Measurements from ENCODE around the gene NCL. TPM values are rescaled to one million over a fixed set of nuclear protein-coding genes. Genes with fewer than 3 reads are reported as not detected.

NCL gene
- total RNA-seq, 2 experiments from 2014 or later, result 461 to 462 TPM

DNA sequence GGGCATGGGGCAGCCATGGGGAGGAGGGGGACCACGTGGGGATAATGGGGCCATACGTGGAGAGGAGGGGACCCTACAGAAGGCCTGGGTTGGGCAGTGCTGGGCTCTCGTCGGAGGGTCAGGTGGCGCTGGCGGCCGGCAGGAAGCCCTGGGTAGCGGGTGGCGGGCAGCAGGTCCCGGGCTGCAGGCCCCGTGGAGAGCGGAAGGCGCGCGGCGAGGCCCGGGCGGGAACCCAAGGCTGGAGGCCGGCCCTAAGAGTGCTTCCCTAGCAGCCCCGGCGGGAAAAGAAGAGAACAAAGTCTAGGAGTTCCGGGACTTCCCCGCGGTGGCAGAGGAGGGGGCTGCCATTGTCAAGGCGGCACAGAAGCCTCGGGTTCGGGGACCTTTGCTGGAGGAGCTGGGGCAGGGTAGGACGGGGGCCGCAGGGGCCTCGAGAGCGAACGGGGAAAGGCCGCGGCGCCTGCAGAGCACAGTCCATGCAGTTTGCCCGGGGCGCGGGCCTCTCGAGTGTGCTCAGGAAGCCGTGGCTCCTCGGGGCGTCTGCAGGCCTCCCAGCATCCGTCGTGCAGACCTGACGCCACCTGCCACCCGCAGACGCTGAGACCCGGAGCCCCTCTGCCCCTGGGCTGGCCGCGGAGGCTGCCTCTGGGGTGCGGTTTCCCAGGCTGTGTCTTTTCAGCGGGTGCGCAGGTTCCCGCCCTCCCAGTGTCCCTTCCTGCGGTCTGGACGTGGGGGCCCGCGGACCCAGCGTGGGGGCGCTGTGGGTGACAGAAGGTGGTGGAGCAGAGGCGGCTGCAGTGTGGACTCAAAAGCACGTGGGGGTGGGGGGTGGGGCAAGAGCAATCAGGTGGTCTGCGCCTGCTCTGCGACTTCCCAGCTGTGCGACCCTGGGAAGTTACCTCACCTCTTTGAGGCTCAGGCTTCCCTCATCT, 19.4 kb upstream of the NCL start:
- Mint-ChIP-seq H3K27ac (peak overlapping the region; percentile 91), H3K9me3 (no peaks in the 10 kb centered on the region)
- peak; percentile 57 for ATAC-seq (ENCODE audit: low read depth)

DNA sequence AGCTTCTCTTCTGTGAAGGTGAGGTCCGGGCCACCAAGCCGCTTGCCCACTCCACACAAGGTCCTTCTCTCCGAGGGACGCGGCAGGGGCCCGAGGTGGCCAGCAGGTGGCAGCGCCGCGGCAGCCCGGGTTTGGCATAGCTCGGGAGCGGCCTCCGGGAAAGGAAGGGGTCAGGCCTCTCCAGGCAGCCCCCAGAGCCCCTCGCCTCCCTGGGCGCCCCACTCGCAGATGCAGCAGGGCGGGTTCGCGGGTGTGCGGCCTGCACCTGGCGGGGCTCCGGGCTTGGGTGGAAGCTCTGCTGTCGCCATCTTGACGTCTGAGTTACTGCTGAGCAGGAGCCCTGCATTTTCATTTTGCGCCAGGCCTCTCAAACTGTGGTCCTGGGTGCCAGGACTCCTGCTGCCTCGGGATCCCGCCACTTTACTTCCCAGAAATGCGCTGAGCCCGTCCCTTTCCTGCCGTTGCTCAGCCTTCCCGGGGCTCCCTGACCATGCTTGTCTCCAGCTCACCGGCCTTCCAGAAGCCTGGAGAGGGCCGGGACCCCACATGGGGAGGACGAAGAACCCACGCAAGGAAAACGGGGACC, 18.6 kb upstream of the NCL start:
- Mint-ChIP-seq H3K9me3 (no peaks in the 10 kb centered on the region), H3K27ac (peak overlapping the region; percentile 91), H3K4me3 (peak overlapping the region; percentile 82), H3K27me3 (no peaks in the 10 kb centered on the region), H3K36me3 (no peaks in the 10 kb centered on the region), H3K4me1 (peaks cover 12% of the 10 kb centered on the region)
- DNase-seq (peak; percentile 85), ATAC-seq (ENCODE audit: low read depth) (peak; percentile 83)
- POLR2A ChIA-PET, result interaction anchor here (0.8 to 4.7 kb wide), 13 partner anchors 10 to 122 kb away, joined by 3 to 76 read pairs (median 4); partner anchors contain the start of gene NCL

More for the DNA sequence above, 19.4 kb upstream of the NCL start:
- no peaks in the 10 kb centered on the region for H3K27me3 Mint-ChIP-seq
- peak overlapping the region; percentile 82 for H3K4me3 Mint-ChIP-seq
- POLR2A ChIA-PET, result interaction anchor here (0.8 to 4.7 kb wide), 13 partner anchors 9 to 225 kb away, joined by 3 to 76 read pairs (median 3); partner anchors contain the start of genes NCL and PTMA
- peaks cover 12% of the 10 kb centered on the region for H3K4me1 Mint-ChIP-seq
- DNase-seq, result peak; percentile 69
- no peaks in the 10 kb centered on the region for H3K36me3 Mint-ChIP-seq

DNA sequence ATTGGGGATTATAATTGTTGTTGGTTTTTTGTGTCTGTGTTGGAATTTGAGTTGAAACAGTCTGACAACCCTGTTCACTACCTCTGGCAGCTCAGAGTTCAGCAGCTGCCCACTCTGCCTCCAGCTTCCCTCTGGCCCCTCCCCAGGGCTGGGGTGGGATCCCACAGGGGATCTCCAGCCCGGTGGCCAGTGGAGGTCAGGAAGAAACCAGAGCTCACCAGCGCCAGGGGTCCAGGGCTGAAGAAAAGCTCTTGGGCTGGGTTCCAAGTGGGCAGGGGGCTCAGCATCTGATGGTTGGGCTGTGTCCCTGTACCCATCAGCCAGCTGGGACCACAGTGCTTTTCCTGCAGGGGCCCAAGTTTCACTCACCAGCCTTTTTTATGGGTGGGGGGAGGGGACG, 16.5 kb upstream of the NCL start:
- Mint-ChIP-seq H3K27me3 (peaks cover 2% of the 10 kb centered on the region), H3K4me3 (no peak overlapping the region), H3K4me1 (peaks cover 7% of the 10 kb centered on the region), H3K9me3 (no peaks in the 10 kb centered on the region), H3K36me3 (no peaks in the 10 kb centered on the region), H3K27ac (no peak overlapping the region)
- POLR2A ChIA-PET, result interaction anchor here (1.1 to 4.7 kb wide), 2 partner anchors 12 to 16 kb away, joined by 3 to 76 read pairs; partner anchors contain the start of gene NCL
- no peak for DNase-seq
- ATAC-seq (ENCODE audit: low read depth), result no peak

DNA sequence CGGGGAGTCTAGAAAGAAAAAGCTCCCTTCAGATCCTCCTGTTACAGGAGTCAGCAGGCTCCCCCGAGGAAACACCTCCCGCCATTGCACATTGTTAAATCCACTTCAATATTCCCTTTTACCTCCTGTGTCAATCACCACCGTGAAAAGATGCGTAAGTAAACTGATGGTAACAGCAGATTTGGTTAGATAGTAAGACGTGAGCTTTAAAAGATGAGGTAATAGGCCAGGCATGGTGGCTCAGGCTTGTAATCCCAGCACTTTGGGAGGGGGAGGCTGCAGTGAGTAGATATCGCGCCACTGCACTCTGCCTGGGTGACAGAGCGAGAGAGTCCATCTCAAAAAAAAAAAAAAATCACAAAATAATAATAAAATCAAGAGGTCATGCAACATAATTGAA, 15.2 kb upstream of the NCL start:
- Mint-ChIP-seq H3K27ac (no peak overlapping the region), H3K4me3 (no peak overlapping the region), H3K9me3 (no peaks in the 10 kb centered on the region), H3K4me1 (peaks cover 7% of the 10 kb centered on the region), H3K27me3 (peaks cover 2% of the 10 kb centered on the region), H3K36me3 (no peaks in the 10 kb centered on the region)
- POLR2A ChIA-PET, result interaction anchor here (3.7 kb wide), 1 partner anchor 15 kb away, joined by 20 read pairs; the partner anchor contains the start of gene NCL
- ATAC-seq (ENCODE audit: low read depth) (no peak), DNase-seq (no peak)

DNA sequence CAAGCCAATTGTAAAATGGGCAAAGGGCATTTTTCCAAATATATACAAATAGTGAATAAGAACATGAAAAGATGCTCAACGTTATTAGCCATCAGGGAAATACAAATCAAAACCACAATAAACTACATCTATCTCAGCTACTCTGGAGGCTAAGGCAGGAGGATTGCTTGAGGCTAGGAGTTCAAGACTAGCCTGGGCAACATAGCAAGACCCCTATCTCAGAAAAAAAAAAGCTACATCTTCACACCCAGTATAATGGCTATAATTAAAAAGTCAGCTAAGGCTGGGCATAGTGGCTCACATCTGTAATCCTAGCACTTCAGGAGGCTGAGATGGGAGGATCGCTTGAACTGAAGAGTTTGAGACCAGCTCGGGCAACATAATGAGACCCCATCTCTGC, 12.6 kb upstream of the NCL start:
- DNase-seq, result no peak
- POLR2A ChIA-PET, result interaction anchor here (1.2 to 3.7 kb wide), 2 partner anchors 13 to 247 kb away, joined by 3 to 20 read pairs; partner anchors contain the start of gene NCL
- Mint-ChIP-seq H3K27me3 (peaks cover 2% of the 10 kb centered on the region), H3K4me3 (no peak overlapping the region), H3K36me3 (no peaks in the 10 kb centered on the region), H3K4me1 (peaks cover 8% of the 10 kb centered on the region), H3K27ac (no peak overlapping the region), H3K9me3 (no peaks in the 10 kb centered on the region)
- no peak for ATAC-seq (ENCODE audit: low read depth)

DNA sequence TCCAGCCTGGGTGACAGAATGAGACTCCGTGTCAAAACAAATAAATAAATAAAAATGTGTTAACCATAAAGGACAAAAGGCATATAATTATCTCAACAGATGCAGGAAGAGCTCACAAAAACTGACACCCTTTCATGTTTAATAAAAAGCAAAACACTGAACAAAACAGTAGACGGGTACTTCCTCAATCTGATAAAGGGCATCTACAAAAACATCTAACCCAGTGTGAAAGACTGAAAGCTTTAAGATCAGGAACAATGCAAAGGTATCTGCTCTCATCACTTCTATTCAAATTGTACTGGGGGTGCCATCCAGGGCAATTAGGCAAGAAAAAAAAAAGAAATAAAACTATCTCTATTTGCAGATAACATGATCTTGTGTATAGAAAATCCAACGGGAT, 11.7 kb upstream of the NCL start:
- Mint-ChIP-seq H3K36me3 (no peaks in the 10 kb centered on the region), H3K9me3 (no peaks in the 10 kb centered on the region), H3K4me1 (peaks cover 8% of the 10 kb centered on the region), H3K4me3 (no peak overlapping the region), H3K27ac (no peak overlapping the region), H3K27me3 (peaks cover 2% of the 10 kb centered on the region)
- DNase-seq, result no peak
- POLR2A ChIA-PET, result interaction anchor here (1.2 to 3.7 kb wide), 2 partner anchors 12 to 246 kb away, joined by 3 to 20 read pairs; partner anchors contain the start of gene NCL
- no peak for ATAC-seq (ENCODE audit: low read depth)

DNA sequence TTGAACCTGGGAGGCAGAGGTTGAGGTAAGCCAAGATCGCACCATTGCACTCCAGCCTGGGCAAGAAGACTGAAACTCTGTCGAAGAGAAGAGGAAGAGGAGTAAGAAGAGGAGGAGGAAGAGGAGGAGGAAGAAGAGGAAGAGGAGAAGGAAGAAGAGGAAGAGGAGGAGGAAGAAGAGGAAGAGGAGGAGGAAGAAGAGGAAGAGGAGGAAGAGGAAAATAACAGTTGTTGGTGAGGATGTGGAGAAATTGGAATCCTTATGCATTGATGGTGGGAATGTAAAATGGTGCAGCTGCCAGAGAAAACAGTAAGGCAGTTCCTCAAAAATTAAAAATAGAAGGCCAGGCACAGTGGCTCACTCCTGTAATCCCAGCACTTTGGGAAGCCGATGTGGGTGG, 8.5 kb upstream of the NCL start:
- Mint-ChIP-seq H3K36me3 (no peaks in the 10 kb centered on the region), H3K4me1 (peaks cover 13% of the 10 kb centered on the region), H3K9me3 (no peaks in the 10 kb centered on the region), H3K4me3 (peak overlapping the region; percentile 14), H3K27ac (peak overlapping the region; percentile 25), H3K27me3 (peaks cover 2% of the 10 kb centered on the region)
- POLR2A ChIA-PET, result interaction anchor here (0.7 to 1.1 kb wide), 2 partner anchors 9 to 21 kb away, joined by 3 to 4 read pairs; partner anchors contain the start of gene NCL
- no peak for DNase-seq
- no peak for ATAC-seq (ENCODE audit: low read depth)

DNA sequence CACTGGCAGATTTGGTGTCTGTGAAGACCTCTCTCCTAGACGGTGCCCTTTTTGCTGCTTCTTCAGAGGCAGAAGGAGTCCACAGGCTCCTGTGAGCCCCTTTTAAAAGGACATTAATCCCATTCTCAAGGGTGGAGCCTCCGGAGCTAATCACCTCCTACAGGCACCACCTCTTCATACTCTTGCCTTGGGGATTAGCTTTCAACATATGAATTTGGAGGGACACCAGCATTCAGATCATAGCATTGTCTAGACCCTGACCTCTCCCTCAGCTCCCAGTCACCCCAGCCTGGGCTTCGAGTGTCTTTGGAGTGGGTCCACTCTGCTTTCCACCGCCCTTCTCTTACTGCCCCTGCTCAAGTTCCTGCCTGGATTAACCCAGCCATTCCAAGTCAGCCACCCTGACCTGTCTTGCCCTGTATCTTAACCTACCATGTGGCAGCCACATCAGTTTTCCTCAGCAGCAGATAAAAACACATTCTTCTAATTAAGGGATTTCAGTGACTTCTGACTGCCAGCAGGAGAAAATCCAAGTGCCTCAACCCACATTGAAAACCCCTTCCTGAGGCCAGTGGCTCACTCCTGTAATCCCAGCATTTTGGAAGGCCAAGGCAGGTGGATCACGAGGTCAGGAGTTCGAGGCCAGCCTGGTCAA, 6.1 kb upstream of the NCL start:
- Mint-ChIP-seq H3K4me3 (no peak overlapping the region), H3K27me3 (no peaks in the 10 kb centered on the region), H3K4me1 (peaks cover 14% of the 10 kb centered on the region), H3K9me3 (no peaks in the 10 kb centered on the region), H3K36me3 (no peaks in the 10 kb centered on the region), H3K27ac (no peak overlapping the region)
- DNase-seq (no peak), ATAC-seq (ENCODE audit: low read depth) (no peak)
- POLR2A ChIA-PET, result no interaction called here

DNA sequence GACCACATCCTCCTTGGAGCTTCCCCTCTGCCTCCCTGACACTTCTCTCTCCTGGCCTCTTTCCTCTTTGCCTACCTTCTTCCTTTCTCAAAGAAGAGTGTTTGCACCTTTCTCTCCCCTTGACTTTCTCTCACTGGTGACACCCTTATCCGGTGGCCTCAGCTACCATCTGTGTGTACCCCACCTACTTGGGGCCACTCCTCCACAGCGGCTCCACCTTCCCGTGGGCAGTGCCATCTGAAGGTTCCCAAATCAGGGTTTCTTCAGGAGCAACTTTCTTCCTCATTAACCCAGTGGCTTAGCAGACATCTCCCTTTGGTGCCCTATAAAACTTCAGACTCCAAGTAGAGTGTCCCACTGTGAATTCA, 5.3 kb upstream of the NCL start:
- peak; percentile 20 for DNase-seq
- no peak overlapping the region for H3K27ac Mint-ChIP-seq
- no peak for ATAC-seq (ENCODE audit: low read depth)
- H3K27me3 Mint-ChIP-seq, result no peaks in the 10 kb centered on the region
- H3K4me1 Mint-ChIP-seq, result peaks cover 16% of the 10 kb centered on the region
- H3K4me3 Mint-ChIP-seq, result no peak overlapping the region
- POLR2A ChIA-PET, result no interaction called here
- H3K9me3 Mint-ChIP-seq, result no peaks in the 10 kb centered on the region
- no peaks in the 10 kb centered on the region for H3K36me3 Mint-ChIP-seq

DNA sequence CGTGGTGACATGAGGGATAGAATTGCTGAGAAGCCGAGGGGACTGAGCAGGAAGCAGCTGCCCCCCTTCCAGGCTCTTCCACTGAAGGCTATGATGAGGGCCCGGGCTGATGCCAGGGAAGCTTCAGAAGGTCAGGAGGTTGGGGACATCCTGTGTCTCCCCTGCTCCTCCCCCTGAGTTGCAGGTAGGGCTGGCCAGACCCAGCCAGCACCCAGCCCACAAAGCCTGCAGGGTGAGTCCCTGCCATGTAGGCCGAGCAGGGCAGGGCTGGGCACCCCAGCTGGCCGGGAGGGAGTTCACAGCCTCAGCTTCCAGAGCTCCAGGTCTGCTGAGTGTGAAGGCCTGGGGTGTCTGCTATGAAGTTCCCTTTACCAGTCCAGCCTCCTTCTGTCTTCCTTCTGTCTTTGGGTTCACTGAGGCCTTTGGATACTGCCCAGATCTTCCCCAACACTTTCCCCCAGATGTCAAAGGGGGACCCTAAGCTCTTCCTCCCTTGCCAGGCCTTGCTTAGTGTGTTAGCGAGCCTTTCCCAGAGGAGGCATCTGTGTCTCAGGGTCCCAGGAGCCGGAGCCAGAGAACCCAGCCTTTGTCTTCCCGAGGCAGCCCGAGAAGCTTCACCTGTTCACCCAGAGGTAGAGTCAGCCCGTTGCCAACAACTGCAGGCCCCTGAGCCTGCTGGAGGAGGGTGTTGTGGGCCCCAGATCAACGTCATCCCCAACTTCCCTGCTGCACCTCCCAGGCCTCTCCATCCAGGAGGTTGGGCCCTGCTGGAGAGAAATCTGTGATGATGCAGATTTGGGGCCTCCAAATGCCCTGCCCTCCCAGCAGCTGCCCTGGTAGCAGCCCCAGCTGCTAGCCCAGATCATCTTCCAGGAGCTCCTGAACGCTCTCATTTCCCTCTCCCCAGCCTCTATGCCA, 3.6 kb upstream of the NCL start:
- Mint-ChIP-seq H3K4me3 (no peak overlapping the region), H3K36me3 (peaks cover 9% of the 10 kb centered on the region), H3K27me3 (no peaks in the 10 kb centered on the region), H3K4me1 (peaks cover 19% of the 10 kb centered on the region), H3K9me3 (no peaks in the 10 kb centered on the region), H3K27ac (peak overlapping the region; percentile 10)
- DNase-seq (peak; percentile 25), ATAC-seq (ENCODE audit: low read depth) (no peak)
- POLR2A ChIA-PET, result interaction anchor here (1.0 kb wide), 1 partner anchor 13 kb away, joined by 3 read pairs; no protein-coding TSS in a partner anchor

DNA sequence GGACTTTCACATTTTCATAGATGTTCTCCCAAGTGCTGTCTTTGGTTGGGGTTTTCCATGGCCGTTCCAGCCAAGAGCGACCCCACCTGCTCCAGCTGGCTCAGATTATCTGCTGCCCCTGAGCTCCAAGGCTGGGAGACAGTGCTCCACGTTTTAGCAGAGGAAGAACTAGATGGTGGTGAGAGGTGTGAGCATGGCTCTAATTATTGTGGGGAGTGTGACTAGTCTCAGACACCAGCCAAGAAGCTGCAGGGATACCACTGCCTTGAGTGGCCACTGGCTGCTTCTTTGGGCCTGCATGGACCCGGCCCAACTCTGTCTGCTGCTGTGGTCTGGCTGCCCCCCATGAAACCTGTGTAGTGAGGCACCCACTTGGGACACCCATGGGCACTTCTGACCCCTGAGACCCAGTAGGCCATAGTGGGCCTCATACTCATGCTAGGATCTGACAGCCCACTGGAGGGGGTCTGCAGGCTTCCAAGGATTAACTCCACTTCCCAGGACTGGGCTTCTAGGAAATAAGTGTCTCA, 2.8 kb upstream of the NCL start:
- DNase-seq (peak; percentile 24), ATAC-seq (ENCODE audit: low read depth) (no peak)
- Mint-ChIP-seq H3K9me3 (no peaks in the 10 kb centered on the region), H3K4me1 (peaks cover 22% of the 10 kb centered on the region), H3K36me3 (peaks cover 16% of the 10 kb centered on the region), H3K27ac (no peak overlapping the region), H3K27me3 (no peaks in the 10 kb centered on the region), H3K4me3 (no peak overlapping the region)
- POLR2A ChIA-PET, result interaction anchor here (4.1 kb wide), 1 partner anchor 15 kb away, joined by 76 read pairs; no protein-coding TSS in a partner anchor

Data from activated naive CD8-positive, alpha-beta T cell treated with anti-CD3 and anti-CD28 coated beads, Interleukin-2, amount 10 ng/mL, durations not matched to agents 7 days and 5 days (primary cell).